HepG2 (cell line): ENCODE results near the gene ZSWIM5. TPM values are rescaled to one million over a fixed set of nuclear protein-coding genes. Genes with fewer than 3 reads are reported as not detected.
A peak's percentile ranks its signal among the peaks of the same experiment; 100 is the strongest.

Experiments used
- HMG20B ChIP-seq: conservative IDR thresholded peaks from 2 replicates; pipeline ENCODE4 v1.6.1; 2016; ENCODE audit warnings: missing genetic modification reagents, missing compliant biosample characterization
- MIXL1 ChIP-seq: IDR thresholded peaks from 2 replicates; pipeline ENCODE4 v1.6.1; 2016
- RORA ChIP-seq: sonication (generic); formaldehyde crosslinking; IDR thresholded peaks from 2 replicates; pipeline ENCODE4 v1.5.0; 2020; ENCODE audit warnings: mild to moderate bottlenecking, missing genetic modification reagents, moderate library complexity
- SP2 ChIP-seq: sonication (generic); formaldehyde crosslinking; IDR thresholded peaks from 2 replicates; pipeline ENCODE4 v1.5.1; 2020; ENCODE audit warnings: mild to moderate bottlenecking, missing genetic modification reagents
- THAP9 ChIP-seq: sonication (generic); formaldehyde crosslinking; IDR thresholded peaks from 2 replicates; pipeline ENCODE4; 2020; ENCODE audit warnings: missing genetic modification reagents, mild to moderate bottlenecking, borderline replicate concordance
- TP53 ChIP-seq: sonication (generic); formaldehyde crosslinking; conservative IDR thresholded peaks from 2 replicates; pipeline ENCODE4 v1.4.0; 2020; ENCODE audit warnings: missing genetic modification reagents
- ZNF205 ChIP-seq: IDR thresholded peaks from 2 replicates; pipeline ENCODE4 v1.6.1; 2018; ENCODE audit warnings: missing biosample characterization, missing genetic modification reagents
- ZNF225 ChIP-seq: sonication (generic); formaldehyde crosslinking; IDR thresholded peaks from 2 replicates; pipeline ENCODE4 v1.4.0; 2020; ENCODE audit warnings: mild to moderate bottlenecking, missing genetic modification reagents
- ZNF234 ChIP-seq: sonication (generic); formaldehyde crosslinking; conservative IDR thresholded peaks from 2 replicates; pipeline ENCODE4 v1.5.1; 2020; ENCODE audit warnings: mild to moderate bottlenecking, missing genetic modification reagents
- ZNF431 ChIP-seq: sonication (generic); formaldehyde crosslinking; IDR thresholded peaks from 2 replicates; pipeline ENCODE4 v1.9.0; 2022; ENCODE audit warnings: missing genetic modification reagents, low read depth, mild to moderate bottlenecking, borderline replicate concordance
- ZNF550 ChIP-seq: sonication (generic); formaldehyde crosslinking; IDR thresholded peaks from 2 replicates; pipeline ENCODE4 v1.4.0; 2020; ENCODE audit warnings: mild to moderate bottlenecking, missing genetic modification reagents, borderline replicate concordance
- ZNF724P ChIP-seq: sonication (generic); formaldehyde crosslinking; IDR thresholded peaks from 2 replicates; pipeline ENCODE4 v1.8.0; 2022; ENCODE audit warnings: missing genetic modification reagents, borderline replicate concordance
- polyA plus RNA-seq, 8 experiments: library from polyadenylated mRNA; depleted of rRNA in 3 of 8; stranded (reverse) in 7 of 8; unstranded in 1 of 8; fragments of >200 nt; fragmentation: Illumina TruSeq in 4 of 8; extraction: Trizol in 4 of 8; gene quantifications; 2 replicates each; pipeline versions ENCODE4 v1.2.1 to v1.2.3, GENCODE V29; 2011 to 2016; ENCODE audit warnings: low read depth in 4 of 8, missing spikeins in 1 of 8, mixed read lengths in 1 of 8; ENCODE audit not compliant: insufficient read depth in 1 of 8
- total RNA-seq, 5 experiments: library from RNA; depleted of rRNA; stranded (reverse); fragments of >200 nt; fragmentation: Illumina TruSeq; extraction: Trizol; gene quantifications; 2 replicates each; pipeline ENCODE4 v1.2.3, GENCODE V29; 2016; ENCODE audit warnings: low read depth in 1 of 5
- TF ChIP-seq, protein P1 (sequence below): sonication (generic); formaldehyde crosslinking; IDR thresholded peaks from 2 replicates; pipeline ENCODE4 v1.4.0; 2020; ENCODE audit warnings: mild to moderate bottlenecking, missing genetic modification reagents
- TF ChIP-seq, protein P2 (sequence below): sonication (generic); formaldehyde crosslinking; IDR thresholded peaks from 2 replicates; pipeline ENCODE4 v1.8.1; 2022; ENCODE audit warnings: mild to moderate bottlenecking, missing genetic modification reagents
- TF ChIP-seq, protein P3 (sequence below): sonication (generic); formaldehyde crosslinking; IDR thresholded peaks from 2 replicates; pipeline ENCODE4 v1.4.0; 2020; ENCODE audit warnings: missing genetic modification reagents, borderline replicate concordance

The ZSWIM5 gene
- total and polyA plus RNA-seq, 2 of the 13 experiments (the other 11 are each of a cell fraction or from before 2014, with no cell fraction given) = 11.0 to 20.6 TPM

DNA sequence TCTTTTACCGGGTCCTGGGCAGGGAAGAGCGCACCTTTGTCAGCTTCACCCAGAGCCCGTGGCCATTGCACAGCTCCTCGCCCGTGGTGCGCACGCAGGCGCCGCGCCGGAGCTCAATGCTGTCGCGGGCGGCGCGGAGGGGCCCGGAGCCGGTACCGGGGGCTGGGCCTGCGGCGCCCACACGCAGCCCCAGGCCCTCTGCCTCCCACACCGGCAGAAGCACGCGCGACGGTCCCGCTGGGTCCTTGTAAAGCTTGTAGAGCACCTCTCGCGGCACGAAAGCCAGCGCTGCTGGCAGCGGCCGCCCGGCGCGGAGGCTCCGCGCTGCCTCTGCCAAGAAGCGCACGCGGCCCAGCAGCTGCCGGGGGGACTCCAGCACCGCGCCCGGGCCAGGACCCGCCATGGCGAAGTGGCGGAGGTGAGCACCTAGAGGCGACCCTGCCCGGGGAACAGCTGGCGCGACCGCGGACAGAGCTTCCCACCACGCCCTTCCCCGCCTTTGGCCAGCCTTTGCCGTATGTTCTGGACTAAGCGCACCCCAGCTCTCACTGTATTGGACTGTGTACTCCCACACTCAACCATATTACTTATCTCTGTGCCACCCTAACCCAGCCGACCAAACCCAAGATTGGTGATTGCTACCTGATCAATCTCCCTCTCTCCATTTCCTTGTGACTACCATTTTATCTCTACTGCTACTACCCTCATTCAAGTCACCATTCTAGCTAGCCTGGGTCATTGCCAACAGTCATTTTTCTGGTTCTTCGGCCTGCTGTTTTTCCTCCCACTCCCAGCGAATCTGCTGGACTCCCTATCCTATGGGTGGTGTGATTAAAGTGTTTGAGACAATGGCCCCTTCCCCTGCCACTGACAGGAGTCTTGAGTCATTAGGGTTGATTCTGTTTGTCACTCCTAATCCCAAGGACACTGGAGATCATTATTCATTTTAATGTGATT is 195.3 kb downstream of the ZSWIM5 start, which contains the start of gene HECTD3 (continued):
- TF ChIP-seq TP53 (no peak), THAP9 (CRISPR knock-in tag) (no peak), RORA (no peak), HMG20B (CRISPR knock-in tag) (no peak; the same call in 1 of the 2 replicates), ZNF431 (CRISPR knock-in tag) (peak; percentile 54; the same call in 1 of the 2 replicates), ZNF724P (CRISPR knock-in tag) (no peak), ZNF234 (no peak), SP2 (CRISPR knock-in tag) (0 out of 2 replicates have a peak, but pooled peaks have one; percentile 21), ZNF550 (CRISPR knock-in tag) (no peak), ZNF205 (CRISPR knock-in tag) (no peak; the same call in 1 of the 2 replicates), MIXL1 (CRISPR knock-in tag) (no peak), ZNF225 (no peak)
- TF ChIP-seq, protein P1, sequence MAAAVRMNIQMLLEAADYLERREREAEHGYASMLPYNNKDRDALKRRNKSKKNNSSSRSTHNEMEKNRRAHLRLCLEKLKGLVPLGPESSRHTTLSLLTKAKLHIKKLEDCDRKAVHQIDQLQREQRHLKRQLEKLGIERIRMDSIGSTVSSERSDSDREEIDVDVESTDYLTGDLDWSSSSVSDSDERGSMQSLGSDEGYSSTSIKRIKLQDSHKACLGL = peak; percentile 69
- TF ChIP-seq, protein P2, sequence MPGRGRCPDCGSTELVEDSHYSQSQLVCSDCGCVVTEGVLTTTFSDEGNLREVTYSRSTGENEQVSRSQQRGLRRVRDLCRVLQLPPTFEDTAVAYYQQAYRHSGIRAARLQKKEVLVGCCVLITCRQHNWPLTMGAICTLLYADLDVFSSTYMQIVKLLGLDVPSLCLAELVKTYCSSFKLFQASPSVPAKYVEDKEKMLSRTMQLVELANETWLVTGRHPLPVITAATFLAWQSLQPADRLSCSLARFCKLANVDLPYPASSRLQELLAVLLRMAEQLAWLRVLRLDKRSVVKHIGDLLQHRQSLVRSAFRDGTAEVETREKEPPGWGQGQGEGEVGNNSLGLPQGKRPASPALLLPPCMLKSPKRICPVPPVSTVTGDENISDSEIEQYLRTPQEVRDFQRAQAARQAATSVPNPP (CRISPR knock-in tag) = no peak
- TF ChIP-seq, protein P3, sequence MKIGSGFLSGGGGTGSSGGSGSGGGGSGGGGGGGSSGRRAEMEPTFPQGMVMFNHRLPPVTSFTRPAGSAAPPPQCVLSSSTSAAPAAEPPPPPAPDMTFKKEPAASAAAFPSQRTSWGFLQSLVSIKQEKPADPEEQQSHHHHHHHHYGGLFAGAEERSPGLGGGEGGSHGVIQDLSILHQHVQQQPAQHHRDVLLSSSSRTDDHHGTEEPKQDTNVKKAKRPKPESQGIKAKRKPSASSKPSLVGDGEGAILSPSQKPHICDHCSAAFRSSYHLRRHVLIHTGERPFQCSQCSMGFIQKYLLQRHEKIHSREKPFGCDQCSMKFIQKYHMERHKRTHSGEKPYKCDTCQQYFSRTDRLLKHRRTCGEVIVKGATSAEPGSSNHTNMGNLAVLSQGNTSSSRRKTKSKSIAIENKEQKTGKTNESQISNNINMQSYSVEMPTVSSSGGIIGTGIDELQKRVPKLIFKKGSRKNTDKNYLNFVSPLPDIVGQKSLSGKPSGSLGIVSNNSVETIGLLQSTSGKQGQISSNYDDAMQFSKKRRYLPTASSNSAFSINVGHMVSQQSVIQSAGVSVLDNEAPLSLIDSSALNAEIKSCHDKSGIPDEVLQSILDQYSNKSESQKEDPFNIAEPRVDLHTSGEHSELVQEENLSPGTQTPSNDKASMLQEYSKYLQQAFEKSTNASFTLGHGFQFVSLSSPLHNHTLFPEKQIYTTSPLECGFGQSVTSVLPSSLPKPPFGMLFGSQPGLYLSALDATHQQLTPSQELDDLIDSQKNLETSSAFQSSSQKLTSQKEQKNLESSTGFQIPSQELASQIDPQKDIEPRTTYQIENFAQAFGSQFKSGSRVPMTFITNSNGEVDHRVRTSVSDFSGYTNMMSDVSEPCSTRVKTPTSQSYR (CRISPR knock-in tag) = no peak
